Measurements from ENCODE around the gene CD3E.

The CD3E gene

GRCh38 chr11:118267486-118267885, 37.0 kb upstream of the CD3E start:
- POLR2A ChIA-PET = interaction anchor here (1.0 kb wide), 1 partner anchor 16 kb away, joined by 4 read pairs; the partner anchor contains the start of gene MPZL3
- TF ChIP-seq LEF1 (IDR thresholded peaks at IDR 0.05; ENCODE audit: borderline replicate concordance) (no peak), BHLHE40 (IDR thresholded peaks at IDR 0.05; ENCODE audit: borderline replicate concordance) (no peak), FOXA1 (IDR thresholded peaks at IDR 0.05) (no peak), ZNF384 (IDR thresholded peaks at IDR 0.05) (no peak), ELF4 (IDR thresholded peaks at IDR 0.05) (no peak), ARNT (IDR thresholded peaks at IDR 0.05) (no peak), TARDBP (IDR thresholded peaks at IDR 0.05) (no peak), SP1 (IDR thresholded peaks at IDR 0.05) (no peak), SUZ12 (IDR thresholded peaks at IDR 0.05) (no peak), L3MBTL2 (conservative IDR thresholded peaks at IDR 0.05) (no peak), FOXM1 (IDR thresholded peaks at IDR 0.05; ENCODE audit: borderline replicate concordance) (no peak), HDGF (IDR thresholded peaks at IDR 0.05; ENCODE audit: borderline replicate concordance) (no peak), FOXK2 (IDR thresholded peaks at IDR 0.05) (no peak), NFRKB (IDR thresholded peaks at IDR 0.05) (no peak), CTBP1 (IDR thresholded peaks at IDR 0.05; ENCODE audit: borderline replicate concordance) (no peak)
- TF ChIP-seq, protein P1, sequence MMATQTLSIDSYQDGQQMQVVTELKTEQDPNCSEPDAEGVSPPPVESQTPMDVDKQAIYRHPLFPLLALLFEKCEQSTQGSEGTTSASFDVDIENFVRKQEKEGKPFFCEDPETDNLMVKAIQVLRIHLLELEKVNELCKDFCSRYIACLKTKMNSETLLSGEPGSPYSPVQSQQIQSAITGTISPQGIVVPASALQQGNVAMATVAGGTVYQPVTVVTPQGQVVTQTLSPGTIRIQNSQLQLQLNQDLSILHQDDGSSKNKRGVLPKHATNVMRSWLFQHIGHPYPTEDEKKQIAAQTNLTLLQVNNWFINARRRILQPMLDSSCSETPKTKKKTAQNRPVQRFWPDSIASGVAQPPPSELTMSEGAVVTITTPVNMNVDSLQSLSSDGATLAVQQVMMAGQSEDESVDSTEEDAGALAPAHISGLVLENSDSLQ (IDR thresholded peaks at IDR 0.05) = no peak
- DNase-seq (ENCODE audit: extremely low spot score) = no peak
- CTCF ChIA-PET = no interaction called here

- DNase-seq (ENCODE audit: extremely low spot score) = no peak
- CTCF ChIA-PET = no interaction called here
- TF ChIP-seq LEF1 (IDR thresholded peaks at IDR 0.05; ENCODE audit: borderline replicate concordance) (no peak), HDGF (IDR thresholded peaks at IDR 0.05; ENCODE audit: borderline replicate concordance) (no peak), SUZ12 (IDR thresholded peaks at IDR 0.05) (no peak), CTBP1 (IDR thresholded peaks at IDR 0.05; ENCODE audit: borderline replicate concordance) (no peak), TARDBP (IDR thresholded peaks at IDR 0.05) (no peak), FOXK2 (IDR thresholded peaks at IDR 0.05) (no peak), ZNF384 (IDR thresholded peaks at IDR 0.05) (no peak), L3MBTL2 (conservative IDR thresholded peaks at IDR 0.05) (no peak), SP1 (IDR thresholded peaks at IDR 0.05) (no peak), BHLHE40 (IDR thresholded peaks at IDR 0.05; ENCODE audit: borderline replicate concordance) (no peak), NFRKB (IDR thresholded peaks at IDR 0.05) (no peak), FOXM1 (IDR thresholded peaks at IDR 0.05; ENCODE audit: borderline replicate concordance) (no peak), ARNT (IDR thresholded peaks at IDR 0.05) (no peak)
- TF ChIP-seq, protein P1 (IDR thresholded peaks at IDR 0.05) = no peak
- POLR2A ChIA-PET = no interaction called here
Measured at GRCh38 chr11:118272001-118272400, 32.5 kb upstream of the CD3E start.

GRCh38 chr11:118274186-118274585, 30.3 kb upstream of the CD3E start:
- POLR2A ChIA-PET = no interaction called here
- CTCF ChIA-PET = no interaction called here
- TF ChIP-seq FOXM1 (IDR thresholded peaks at IDR 0.05; ENCODE audit: borderline replicate concordance) = no peak
- TF ChIP-seq L3MBTL2 (conservative IDR thresholded peaks at IDR 0.05) = no peak
- no peak for TF ChIP-seq BHLHE40 (IDR thresholded peaks at IDR 0.05; ENCODE audit: borderline replicate concordance)
- no peak for TF ChIP-seq ELF4 (IDR thresholded peaks at IDR 0.05)
- TF ChIP-seq LEF1 (IDR thresholded peaks at IDR 0.05; ENCODE audit: borderline replicate concordance) = no peak
- no peak for TF ChIP-seq SP1 (IDR thresholded peaks at IDR 0.05)
- TF ChIP-seq CTBP1 (IDR thresholded peaks at IDR 0.05; ENCODE audit: borderline replicate concordance) = no peak
- TF ChIP-seq, protein P1 (IDR thresholded peaks at IDR 0.05) = no peak
- TF ChIP-seq NFRKB (IDR thresholded peaks at IDR 0.05) = no peak
- no peak for TF ChIP-seq TARDBP (IDR thresholded peaks at IDR 0.05)
- DNase-seq (ENCODE audit: extremely low spot score) = no peak

- POLR2A ChIA-PET = no interaction called here
- CTCF ChIA-PET = no interaction called here
- TF ChIP-seq TARDBP (IDR thresholded peaks at IDR 0.05) (no peak), FOXA1 (IDR thresholded peaks at IDR 0.05) (no peak), L3MBTL2 (conservative IDR thresholded peaks at IDR 0.05) (no peak), NFRKB (IDR thresholded peaks at IDR 0.05) (no peak), ELF4 (IDR thresholded peaks at IDR 0.05) (no peak), CTBP1 (IDR thresholded peaks at IDR 0.05; ENCODE audit: borderline replicate concordance) (no peak), ARNT (IDR thresholded peaks at IDR 0.05) (no peak), SP1 (IDR thresholded peaks at IDR 0.05) (no peak), BHLHE40 (IDR thresholded peaks at IDR 0.05; ENCODE audit: borderline replicate concordance) (no peak), FOXK2 (IDR thresholded peaks at IDR 0.05) (no peak), ZNF384 (IDR thresholded peaks at IDR 0.05) (no peak), HDGF (IDR thresholded peaks at IDR 0.05; ENCODE audit: borderline replicate concordance) (no peak)
- TF ChIP-seq, protein P1 (IDR thresholded peaks at IDR 0.05) = no peak
- no peak for DNase-seq (ENCODE audit: extremely low spot score)
Measured at GRCh38 chr11:118275176-118275575, 29.4 kb upstream of the CD3E start.

DNA sequence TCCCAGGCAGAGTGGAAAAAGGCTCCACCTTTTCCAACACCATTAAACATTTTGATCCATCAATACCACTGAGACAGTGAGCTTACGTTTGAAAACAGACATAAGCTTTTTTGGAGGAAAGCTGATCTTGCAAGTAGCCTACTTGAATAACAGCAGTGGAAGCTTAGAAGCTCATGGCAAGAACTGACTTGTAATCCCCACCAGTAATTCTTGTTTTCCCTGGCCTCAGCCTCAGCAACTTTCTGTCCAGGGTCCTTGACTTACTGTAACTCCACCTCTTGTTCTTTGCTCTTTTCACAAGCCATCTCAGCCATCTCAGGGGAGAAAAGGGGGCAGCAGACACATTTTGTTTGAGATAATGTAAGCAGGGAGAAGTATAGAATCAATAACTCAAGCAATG, 28.1 kb upstream of the CD3E start:
- TF ChIP-seq, protein P1 (IDR thresholded peaks at IDR 0.05) = no peak
- TF ChIP-seq ZNF384 (IDR thresholded peaks at IDR 0.05) (no peak), ELF4 (IDR thresholded peaks at IDR 0.05) (no peak), CTBP1 (IDR thresholded peaks at IDR 0.05; ENCODE audit: borderline replicate concordance) (no peak), SUZ12 (IDR thresholded peaks at IDR 0.05) (no peak), LEF1 (IDR thresholded peaks at IDR 0.05; ENCODE audit: borderline replicate concordance) (no peak), L3MBTL2 (conservative IDR thresholded peaks at IDR 0.05) (no peak), SP1 (IDR thresholded peaks at IDR 0.05) (no peak)
- ChIA-PET POLR2A (no interaction called here), CTCF (no interaction called here)
- no peak for DNase-seq (ENCODE audit: extremely low spot score)

Data from HEK293T (cell line).